GM12878 (cell line): ENCODE data around the gene ANXA11.
"Not testable (repeated sequence)": the region's sequence is repeated elsewhere in the genome, so short reads cannot be mapped to it uniquely, and the experiment has no call there.

Experiments used
- CHD4 ChIP-seq: fragments of 200-600 bp; sonication (generic); IDR thresholded peaks from 2 replicates; pipeline ENCODE4 v1.6.1; 2016; ENCODE audit warnings: mild to moderate bottlenecking
- CTCF ChIP-seq, 3 experiments: IDR thresholded peaks in 2 of 3; conservative IDR thresholded peaks in 1 of 3; 2 replicates each; pipeline ENCODE4 v1.5.1; 2011; ENCODE audit warnings: low read depth in 3 of 3, low read length in 3 of 3, mild to moderate bottlenecking in 3 of 3, control low read depth in 2 of 3, moderate library complexity in 2 of 3, inconsistent platforms in 1 of 3, mixed read lengths in 1 of 3; ENCODE audit not compliant: control insufficient read depth in 2 of 3, insufficient read depth in 1 of 3; ENCODE audit errors: extremely low read depth in 1 of 3
- EZH2 ChIP-seq: IDR thresholded peaks from 2 replicates; pipeline ENCODE4 v1.6.1; 2012; ENCODE audit warnings: low read depth, mild to moderate bottlenecking, control low read depth, inconsistent platforms, low read length, borderline replicate concordance; ENCODE audit not compliant: control insufficient read depth
- TF ChIP-seq, protein P1 (sequence below): fragments of 450-650 bp; IDR thresholded peaks from 2 replicates; pipeline ENCODE4 v1.6.1; 2014; ENCODE audit warnings: mild to moderate bottlenecking

- not testable (repeated sequence) for TF ChIP-seq CTCF (IDR thresholded peaks at IDR 0.05 in 2 of 3, conservative IDR thresholded peaks at IDR 0.05 in 1 of 3; ENCODE audit: control insufficient read depth in 2 of 3, extremely low read depth in 1 of 3, insufficient read depth in 1 of 3, low read depth in 3 of 3, low read length in 3 of 3); EZH2; CHD4
- TF ChIP-seq, protein P1, sequence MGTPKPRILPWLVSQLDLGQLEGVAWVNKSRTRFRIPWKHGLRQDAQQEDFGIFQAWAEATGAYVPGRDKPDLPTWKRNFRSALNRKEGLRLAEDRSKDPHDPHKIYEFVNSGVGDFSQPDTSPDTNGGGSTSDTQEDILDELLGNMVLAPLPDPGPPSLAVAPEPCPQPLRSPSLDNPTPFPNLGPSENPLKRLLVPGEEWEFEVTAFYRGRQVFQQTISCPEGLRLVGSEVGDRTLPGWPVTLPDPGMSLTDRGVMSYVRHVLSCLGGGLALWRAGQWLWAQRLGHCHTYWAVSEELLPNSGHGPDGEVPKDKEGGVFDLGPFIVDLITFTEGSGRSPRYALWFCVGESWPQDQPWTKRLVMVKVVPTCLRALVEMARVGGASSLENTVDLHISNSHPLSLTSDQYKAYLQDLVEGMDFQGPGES = not testable (repeated sequence)
Observed at GRCh38 chr10:80133687-80134086, 71.7 kb downstream of the ANXA11 start.
